Fibroblast of skin of right biceps (primary cell): ENCODE data around the gene ASB14.
A peak's percentile ranks its signal among the peaks of the same experiment; 100 is the strongest.
"Not testable (repeated sequence)": the region's sequence is repeated elsewhere in the genome, so short reads cannot be mapped to it uniquely, and the experiment has no call there.

Source experiments
- DNase-seq: peaks from one replicate; pipeline ENCODE4 v3.0.0-alpha.2; 2013

ASB14 gene

DNA sequence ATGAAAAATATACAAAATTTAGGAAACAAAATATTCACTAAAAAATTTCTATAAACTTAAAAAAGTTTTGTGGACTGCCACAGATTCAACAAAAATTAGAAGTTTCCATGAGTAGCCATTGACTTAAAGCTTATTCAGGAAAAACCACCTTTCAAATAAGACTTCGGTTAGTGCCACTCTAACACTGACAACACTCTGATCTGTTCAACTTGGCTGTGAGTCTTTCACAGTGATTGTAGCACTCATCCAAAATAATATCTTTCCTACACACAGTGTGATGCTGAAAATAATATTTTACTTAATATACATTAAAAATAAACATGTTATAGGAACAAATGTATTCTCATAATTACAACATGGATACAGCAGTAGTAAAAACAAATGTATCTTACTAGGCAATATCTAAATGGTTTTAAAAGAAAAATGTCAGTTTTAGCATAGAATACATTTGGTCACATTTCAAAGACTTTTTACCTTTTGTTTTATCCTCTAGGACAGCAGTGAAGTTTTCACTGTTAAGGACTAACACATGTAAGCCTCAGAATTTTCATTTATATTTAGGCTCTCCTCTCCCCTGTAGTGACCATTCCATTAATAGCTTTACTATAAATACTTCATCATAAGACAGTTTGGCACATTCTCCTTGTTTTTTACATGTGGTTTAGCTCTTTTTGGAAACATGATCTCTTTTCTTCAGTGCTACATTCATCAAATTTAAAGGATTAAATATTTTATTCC is at the start of gene ASB14:
Gene ASB14 (minus strand): TSS at position 527 of the 738 bp plus-strand sequence. CDS start 652 bp downstream, outside the sequence.
- DNase-seq: no peak

DNA sequence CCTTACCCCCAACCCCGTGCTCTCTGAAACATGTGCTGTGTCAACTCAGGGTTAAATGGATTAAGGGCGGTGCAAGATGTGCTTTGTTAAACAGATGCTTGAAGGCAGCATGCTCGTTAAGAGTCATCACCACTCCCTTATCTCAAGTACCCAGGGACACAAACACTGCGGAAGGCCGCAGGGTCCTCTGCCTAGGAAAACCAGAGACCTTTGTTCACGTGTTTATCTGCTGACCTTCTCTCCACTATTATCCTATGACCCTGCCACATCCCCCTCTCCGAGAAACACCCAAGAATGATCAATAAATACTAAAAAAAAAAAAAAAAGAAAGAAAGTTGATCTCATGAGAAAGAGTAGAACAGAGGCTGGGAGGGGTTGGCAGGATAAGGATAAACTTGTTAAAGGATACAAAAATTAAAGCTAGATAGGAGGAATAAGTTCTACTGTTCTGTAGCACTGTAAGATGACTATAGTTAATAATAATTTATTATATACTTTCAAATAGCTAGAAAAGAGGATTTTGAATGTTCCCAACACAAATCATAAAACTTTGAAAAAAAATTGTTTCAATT is 46.7 kb upstream of the ASB14 start:
- DNase-seq: not testable (repeated sequence)

DNA sequence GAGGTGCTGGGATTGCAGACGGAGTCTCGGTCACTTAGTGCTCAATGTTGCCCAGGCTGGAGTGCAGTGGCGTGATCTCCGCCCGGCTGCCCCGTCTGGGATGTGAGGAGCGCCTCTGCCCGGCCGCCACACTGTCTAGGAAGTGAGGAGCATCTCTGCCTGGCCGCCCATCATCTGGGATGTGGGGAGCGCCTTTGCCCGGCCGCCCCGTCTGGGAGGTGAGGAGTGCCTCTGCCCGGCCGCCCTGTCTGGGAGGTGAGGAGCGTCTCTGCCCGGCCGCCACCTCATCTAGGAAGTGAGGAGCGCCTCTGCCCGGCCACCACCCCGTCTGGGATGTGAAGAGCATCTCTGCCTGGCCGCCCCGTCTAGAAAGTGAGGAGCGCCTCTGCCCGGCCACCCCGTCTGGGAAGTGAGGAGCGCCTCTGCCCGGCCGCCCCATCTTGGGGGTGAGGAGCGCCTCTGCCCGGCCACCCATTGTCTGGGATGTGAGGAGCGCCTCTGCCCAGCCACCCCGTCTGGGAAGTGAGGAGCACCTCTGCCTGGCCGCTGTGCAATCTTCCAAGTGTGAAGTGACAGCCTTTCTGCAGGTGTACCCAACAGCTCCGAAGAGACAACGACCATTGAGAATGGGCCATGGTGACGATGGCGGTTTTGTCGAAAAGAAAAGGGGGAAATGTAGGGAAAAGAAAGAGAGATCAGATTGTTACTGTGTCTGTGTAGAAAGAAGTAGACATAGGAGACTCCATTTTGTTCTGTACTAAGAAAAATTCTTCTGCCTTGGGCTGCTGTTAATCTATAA is 46.0 kb upstream of the ASB14 start:
- not testable (repeated sequence) for DNase-seq

DNA sequence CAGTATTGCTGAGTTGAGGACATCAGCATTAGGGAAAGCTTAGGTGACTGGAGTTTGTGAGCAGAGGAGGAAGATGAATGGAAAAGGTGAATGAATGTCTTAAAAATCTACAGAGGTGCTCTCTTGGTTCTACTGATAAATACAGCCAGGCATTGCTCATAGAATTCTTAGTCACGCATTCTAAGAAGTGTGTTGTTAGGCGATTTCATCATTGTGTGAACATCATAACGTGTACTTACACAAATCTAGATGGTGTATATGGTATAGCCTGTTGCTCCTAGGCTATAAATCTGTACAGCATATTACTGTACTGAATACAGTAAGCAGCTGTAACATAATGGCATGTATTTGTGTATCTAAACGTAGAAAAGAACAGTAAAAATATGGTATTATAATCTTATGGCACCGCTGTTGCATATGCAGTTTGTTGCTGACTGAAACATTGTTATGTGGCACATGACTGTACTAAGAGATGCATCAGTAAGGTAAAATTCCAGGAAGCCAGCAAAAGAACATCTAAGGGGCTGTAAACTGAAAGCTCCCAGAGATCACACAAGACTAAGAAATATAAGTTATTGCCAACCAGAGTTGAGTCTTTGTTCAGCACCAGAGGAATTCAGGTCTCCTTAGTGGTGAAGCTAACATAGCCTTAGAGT is 42.9 kb upstream of the ASB14 start:
- no peak for DNase-seq

DNA sequence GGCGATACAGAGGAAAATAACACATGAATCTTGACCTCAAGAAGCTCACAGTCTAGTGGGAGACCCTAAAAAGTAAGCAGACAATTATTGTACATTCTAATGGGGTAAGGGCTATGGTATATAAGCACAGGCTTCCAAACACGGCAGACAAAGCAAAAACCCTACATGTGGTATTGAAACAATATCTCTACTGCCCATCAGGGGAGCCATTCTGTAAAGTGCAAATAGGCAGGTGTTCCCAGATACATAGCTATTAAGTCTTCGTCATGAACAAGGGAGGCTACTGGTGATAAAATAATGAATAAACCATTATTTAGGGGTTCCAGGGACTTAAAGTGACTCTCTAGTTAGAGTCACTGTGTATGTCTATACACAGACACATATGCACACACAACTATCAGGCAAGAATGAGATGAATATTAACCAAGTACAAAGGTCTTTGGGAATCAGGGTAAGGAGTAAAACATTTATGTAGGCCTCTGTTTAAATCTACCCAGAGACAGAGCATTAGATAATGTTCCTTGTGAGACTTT is 38.7 kb upstream of the ASB14 start:
- no peak for DNase-seq

DNA sequence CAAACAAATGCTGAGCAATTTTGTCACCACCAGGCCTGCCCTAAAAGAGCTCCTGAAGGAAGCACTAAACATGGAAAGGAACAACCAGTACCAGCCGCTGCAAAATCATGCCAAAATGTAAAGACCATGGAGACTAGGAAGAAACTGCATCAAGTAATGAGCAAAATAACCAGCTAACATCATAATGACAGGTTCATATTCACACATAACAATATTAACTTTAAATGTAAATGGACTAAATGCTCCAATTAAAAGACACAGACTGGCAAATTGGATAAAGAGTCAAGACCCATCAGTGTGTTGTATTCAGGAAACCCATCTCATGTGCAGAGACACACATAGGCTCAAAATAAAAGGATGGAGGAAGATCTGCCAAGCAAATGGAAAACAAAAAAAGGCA is 34.0 kb upstream of the ASB14 start:
- DNase-seq: not testable (repeated sequence)

DNA sequence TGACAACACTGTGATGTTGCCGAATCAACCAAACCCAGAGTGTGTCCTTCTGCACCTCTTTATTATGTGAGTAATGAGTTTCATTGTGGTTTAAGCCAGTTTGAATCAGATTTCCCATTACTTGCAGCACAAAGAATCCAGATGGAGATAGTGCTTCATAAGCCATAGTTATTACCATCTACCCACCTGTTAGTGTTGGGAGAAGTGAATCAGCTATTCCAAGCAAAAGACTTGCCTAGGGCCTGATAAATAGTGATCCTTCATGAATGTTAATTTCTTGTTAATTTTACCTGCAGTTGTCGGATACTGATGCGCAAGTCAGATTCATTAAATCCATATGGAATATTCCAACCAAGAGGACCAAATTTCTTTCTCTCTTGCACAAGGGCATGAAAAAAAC is 21.7 kb upstream of the ASB14 start:
- DNase-seq: no peak

DNA sequence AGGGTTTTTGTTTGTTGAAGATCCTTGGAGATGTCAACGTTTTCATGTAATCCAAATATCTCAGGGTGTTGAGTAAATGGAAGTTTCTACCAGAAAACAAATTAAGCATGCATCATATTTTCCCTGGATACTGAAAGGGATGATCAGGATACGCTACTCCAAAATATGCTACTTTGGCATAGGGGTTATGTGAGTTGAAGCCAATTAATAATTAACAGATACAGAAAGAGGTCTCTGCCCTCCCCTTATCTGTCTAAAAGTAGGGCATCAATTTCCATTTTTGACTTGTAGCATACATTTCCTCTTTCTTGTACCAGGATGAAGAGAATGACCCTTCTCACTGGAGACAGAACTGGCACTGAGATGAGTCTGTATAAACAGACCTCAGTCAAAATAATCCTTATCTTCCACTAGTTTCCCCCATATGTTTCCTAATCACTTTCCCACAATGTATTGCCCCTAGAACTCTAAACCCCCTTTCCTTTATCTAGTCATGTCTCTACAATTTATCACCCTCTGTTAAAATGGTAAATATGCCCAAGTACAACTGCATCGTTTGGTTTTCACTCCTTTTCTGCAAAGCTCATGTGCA is 17.4 kb upstream of the ASB14 start:
- DNase-seq: no peak

DNA sequence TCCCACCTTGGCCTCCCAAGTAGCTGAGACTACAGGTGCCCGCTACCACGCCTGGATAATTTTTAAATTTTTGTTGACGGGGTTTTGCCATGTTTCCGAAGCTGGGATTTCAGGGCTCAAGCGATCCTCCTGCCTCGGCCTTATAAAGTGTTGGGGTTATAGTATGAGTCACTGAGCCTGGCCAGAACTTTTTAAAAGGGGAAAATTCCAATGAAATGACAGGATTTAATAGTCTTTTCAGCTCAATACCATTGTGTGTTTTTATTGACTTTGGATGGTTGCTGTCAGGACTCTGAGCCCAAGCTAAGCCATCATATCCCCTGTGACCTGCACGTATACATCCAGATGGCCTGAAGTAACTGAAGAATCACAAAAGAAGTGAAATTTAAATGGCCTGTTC is 11.0 kb upstream of the ASB14 start:
- peak; percentile 36 for DNase-seq

DNA sequence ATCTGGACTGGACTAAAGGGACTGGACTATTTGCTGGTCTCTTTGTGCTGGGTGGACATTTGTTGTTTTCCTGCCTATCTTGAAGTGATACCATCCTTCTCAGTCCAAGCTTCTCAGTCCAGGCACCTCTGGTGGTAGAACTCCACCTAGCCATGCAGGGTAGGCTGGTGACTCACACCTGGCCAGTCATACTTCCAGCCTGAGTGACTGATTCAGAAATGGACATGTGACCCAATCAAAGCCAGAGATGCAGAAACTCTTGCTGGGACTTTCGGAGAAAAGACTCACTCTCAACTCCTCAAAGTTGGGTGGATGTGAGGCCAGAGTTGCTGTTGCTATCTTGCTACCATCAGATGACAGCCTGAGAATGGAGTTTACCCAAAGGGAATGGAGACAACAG is 5.6 kb upstream of the ASB14 start:
- peak; percentile 31 for DNase-seq

DNA sequence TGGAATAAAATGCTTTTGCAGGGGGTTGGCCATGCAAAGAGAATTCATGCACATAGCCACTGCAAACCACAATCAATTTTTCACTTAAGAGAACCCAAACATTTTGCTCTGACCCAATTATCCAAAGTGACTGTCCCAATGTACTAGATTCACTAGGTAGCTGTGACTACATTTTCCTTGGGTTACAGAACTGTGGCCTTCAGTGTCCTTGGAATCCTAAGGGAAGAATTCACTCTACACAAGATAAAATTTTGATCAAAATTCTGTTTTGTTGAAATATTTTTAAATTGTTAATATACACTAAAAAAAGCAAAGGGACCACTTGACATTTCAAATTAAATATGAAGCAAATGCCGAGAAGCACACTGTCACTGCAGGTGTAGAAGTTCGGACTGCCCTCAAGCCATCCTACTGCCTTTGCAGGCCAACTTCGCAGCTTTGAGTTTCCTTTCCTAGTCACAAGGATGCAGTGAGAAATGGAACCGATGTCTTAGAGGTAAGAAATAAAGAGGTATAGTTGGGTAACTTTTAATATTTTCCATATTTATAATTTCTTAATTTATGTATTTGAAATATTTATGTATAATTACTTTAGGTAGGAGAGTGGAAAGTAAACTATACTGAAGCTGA is 527 bp upstream of the ASB14 start:
- no peak for DNase-seq

DNA sequence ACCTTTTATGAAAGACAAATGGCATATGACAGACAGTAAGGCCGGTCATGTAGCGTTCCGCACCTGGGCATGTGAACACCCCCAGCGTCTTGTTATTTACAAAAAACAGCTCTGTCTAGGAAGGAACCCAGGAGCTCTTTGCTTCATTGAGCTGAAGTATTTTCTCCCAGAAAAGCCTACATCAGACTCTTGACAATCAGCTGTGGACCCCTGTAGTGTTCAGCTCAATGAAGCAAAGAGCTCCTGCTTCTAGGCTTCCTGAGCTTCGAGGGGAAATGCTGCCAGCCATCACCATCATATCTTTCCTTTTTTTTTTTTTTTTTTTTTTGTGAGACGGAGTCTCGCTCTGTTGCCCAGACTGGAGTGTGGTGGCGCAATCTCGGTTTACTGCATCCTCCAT is 4.1 kb downstream of the ASB14 start:
- no peak for DNase-seq

DNA sequence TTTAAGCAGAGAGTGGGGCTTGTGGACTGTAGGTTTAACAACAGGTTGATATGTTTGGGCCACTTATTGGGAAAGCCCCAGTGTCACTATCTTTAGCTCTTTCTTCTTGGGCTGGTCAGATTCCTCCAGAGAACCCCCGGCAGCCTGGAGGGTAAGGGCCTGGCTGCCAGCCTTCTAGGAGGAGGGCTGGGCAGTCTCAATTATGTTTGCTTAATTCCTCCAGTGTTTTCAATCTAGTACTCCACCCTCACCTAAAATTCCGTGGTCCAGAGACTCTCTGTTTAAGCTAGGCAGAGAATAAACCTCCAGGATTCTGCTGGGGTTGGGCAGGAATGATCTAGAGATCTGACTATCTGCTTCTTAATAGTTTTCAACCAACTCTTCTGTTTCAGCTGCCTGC is 5.3 kb downstream of the ASB14 start:
- DNase-seq: no peak

DNA sequence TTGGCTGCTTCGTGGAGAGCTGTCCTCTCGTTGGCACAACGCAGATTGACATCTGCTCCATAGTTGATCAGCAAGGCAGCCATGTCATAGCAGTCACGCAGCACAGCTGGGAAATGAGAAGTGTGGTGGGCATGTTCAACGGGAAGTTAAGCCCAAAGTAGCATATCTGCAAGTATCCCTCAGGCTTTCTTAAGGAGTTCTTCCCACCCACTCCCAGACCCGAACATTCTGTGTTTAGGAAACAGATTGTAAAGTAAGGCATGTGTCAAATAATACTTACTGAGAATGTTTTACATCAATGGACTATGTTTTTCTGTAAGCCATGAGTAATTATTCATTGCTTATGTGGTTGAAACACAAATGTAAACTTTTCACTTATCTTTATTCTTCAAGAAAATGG is 9.2 kb downstream of the ASB14 start:
- no peak for DNase-seq

DNA sequence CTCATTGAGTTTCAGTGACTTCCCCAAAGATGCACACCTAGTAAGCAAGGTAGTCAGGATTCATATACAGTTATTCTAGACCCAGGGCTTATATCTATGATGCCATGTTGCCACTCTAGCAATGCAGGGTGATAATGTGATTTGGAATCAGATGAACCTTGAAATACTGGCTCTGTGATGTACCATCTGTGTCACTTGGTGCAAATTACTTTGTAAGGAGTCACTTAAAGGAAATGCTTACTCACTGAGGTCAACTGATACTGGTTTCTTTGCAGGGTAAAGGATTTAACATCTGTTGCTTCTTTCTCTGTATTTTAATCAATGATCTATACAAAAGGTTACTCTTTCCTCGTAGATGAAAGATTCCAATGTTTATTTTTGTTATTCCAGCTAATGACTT is 10.8 kb downstream of the ASB14 start:
- DNase-seq: peak; percentile 42

DNA sequence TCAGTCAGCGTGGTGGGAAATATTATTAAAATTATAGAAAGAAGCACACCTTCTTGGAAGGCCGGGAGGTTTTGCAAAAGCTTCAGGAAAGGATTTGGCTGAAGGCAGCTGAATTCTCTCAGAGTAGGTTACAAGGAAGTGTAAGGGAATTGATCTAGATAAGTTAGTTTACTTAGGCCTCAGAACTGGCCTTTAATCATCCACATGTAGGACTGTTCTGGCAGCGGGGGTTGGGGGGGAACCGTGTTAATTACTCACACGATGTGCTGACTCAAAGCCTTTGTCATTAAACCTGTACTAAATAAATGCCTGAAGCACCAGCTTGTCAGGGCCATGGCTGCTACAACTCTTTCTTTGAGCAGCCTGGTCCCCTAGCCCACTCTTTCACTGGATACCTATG is 12.8 kb downstream of the ASB14 start:
- DNase-seq: no peak

DNA sequence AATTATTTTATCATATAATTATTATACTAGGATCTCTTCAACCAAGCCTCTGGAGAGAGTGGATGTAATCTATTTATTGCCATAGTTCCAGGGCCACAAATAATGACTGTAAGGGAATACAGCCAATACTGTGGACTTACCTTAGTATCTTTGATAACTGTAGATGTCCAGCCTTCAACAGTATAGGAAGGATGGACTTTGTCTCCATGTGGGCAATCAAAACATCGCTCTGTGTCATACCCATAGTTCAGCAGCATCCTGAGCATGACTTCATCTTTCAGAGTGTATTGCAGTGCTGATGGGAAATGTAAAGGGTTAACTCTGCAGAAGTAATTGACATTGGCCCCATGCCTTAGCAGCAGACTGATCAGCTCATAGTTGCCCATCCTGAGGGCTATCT is 14.2 kb downstream of the ASB14 start:
- DNase-seq: no peak

DNA sequence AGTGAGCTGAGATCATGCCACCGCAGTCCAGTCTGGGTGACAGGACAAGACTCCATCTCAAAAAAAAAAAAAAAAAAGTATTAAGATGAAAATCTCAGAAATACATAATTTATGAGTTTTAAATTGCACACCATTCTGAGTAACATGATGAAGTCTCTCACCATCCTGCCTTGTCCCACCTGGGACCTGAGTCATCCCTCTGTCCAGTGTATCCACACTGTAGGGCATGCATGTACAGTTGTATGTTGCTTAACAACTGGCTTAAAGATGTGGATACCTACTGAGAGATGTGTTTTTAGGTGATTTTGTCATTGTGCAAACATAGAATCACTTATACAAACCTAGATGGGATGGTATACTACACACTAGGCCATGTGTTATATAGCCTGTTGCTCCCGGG is 17.1 kb downstream of the ASB14 start:
- DNase-seq: no peak

DNA sequence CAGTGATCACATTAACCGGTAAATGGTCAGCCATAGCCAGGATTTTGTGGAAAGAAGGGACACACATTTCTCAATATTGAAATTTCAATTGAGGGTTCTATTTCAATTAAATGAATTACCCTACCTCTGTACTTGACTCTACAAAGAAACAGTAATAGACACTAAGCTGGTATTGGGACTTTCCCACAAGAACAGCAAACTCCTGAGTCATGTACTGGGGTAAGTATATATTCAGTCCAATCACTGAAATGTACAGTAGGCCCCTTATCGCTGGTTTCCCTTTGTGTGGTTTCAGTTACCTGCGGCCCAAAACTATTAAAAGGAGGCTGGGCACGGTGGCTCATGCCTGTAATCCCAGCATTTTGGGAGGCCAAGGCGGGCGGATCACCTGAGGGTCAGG is 17.6 kb downstream of the ASB14 start:
- no peak for DNase-seq

DNA sequence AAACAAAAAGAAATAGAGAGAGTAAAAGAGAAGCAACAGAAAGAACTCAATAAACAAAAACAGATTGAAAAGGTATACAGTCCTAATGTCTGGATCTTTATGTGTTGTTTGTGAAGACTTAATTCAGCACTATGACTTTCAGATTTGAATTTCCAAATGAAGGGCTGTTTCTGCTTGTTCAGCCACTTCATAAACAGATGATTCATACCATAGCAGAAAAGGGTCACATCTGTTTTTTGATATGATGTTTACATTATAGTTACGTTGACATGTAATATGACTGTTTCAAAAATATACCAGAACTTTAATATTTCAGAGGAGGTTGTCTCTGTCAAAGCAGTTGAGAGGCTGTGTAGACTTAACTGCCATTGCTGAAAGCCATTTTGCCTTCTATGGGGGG is 24.1 kb downstream of the ASB14 start:
- no peak for DNase-seq

DNA sequence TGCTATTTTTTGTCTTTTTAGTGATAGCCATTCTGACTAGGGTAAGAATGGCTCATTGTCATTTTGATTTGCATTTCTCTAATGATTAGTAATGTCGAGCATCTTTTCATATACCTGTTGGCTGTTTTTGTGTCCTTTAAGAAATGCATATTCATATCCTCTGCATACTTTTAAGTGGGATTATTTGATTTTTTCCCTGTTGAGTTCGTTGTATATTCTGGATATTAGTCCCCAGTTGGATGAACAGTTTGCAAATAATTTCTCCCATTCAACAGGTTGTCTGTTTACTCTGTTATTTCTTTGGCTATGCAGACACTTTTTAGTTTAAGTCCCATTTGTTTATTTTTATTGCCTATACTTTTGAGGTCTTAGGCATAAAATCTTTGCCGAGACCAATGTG is 30.6 kb downstream of the ASB14 start:
- DNase-seq: no peak

DNA sequence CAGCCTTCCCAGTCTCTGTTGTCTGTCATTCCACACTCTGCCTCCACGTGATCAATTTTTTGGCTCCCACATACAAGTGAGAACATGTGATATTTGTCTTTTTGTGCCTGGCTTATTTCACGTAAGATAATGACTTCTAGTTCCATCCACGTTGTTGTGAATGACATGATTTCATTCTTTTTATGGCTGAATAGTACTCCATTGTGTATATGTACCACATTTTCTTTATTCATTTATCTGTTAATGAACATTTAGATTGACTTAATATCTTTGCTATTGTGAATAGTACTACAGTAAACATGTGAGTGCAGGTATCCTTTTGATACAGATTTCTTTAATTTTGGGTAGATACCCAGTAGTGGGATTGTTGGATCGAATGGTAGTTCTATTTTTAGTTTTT is 31.4 kb downstream of the ASB14 start:
- DNase-seq: no peak
